Activated CD4-positive, CD25-positive, alpha-beta regulatory T cell treated with anti-CD3 and anti-CD28 coated beads, Interleukin-2, amount 50 U/mL, for 24 hours (primary cell): ENCODE measurements around the gene MAN1A2.

Experiments used
- ATAC-seq, 2 donors: fragments of 150-1000 bp; cut with Tn5 transposase; one replicate each; pipeline ENCODE4 v1.10.0; 2021; ENCODE audit warnings: mild to moderate bottlenecking in 1 of 2, moderate library complexity in 1 of 2

Gene MAN1A2

DNA sequence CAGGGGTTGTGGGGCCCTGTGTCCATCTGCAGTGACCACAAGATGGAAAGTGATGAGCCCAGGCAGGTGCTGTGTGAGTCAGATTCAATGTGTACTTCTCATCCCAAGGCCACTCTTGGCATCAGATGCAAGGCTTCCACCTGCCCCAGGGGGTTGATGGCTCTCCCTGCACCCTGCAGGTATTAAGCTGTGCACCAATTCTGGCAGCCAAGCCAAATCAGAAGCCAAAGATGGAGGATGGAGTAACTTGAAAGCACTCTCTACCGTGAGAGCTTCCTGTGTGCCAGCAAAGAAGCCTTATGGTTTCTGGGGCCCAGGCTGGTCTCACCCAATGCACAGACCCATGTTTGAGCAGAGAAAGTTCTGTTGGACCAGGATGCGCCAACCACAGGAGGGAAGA, 194.3 kb downstream of the MAN1A2 start:
- no peak for ATAC-seq

DNA sequence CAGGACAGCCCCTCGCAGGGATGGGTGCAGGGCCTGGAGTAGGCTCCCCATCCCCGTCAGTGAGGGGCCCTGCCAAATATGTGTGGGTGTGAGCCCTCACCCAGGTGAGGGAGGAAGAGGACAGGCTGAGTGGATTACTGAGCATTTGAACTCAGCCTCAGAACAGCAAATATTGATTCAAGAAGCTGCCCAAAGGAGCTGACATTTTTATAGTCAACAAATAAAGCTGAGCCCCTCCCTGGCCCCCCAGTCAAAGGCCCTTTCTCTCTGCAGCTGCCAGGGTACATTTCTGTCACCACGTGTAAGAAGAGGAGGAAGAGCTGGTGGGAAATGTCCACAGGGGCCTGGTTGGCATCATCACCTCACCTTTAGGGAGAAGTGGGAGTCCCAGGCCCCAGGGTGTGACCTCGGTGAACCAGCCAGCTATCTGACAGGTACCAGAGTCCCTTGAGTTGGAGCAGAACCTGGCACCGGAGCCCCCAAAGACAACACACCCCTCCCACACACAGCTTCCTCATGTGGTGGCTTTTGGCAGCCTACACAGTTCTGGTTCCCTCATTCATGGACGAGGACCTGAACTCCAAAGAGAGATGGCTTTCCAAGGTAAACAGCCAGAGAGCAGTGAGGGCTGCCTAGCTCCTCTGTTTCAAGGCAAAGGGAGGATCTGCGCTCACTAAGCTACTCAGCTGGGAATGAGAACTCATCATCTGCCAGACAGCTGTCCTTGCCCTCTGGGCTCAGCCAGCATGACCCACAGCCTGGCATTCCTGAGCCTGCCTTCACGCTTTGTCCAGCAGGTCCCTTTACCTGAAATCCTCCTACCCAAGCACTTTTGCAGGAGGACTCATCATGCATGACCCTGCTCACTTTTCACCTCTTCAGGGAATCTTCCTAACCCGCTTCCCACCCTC, 195.6 kb downstream of the MAN1A2 start:
- ATAC-seq: no peak

DNA sequence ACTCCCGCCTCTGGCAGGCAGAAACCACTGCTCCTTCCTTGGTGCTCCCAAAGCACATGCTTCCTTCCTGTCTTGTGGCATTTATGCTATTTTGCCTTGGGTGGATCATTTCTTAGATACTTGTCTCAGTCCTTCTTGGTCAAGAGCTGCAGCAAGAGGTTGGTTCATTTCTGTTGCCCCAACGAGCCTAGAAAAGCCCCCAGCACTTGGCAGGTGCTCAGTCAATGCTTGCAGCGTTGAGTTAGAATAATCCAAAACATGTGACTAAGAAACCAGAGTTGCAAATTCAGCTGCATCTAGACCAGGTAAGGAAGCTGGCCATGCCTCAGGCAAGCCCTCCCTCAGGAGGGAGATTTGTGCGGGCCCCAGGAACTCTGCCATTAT, 196.2 kb downstream of the MAN1A2 start:
- ATAC-seq: no peak

DNA sequence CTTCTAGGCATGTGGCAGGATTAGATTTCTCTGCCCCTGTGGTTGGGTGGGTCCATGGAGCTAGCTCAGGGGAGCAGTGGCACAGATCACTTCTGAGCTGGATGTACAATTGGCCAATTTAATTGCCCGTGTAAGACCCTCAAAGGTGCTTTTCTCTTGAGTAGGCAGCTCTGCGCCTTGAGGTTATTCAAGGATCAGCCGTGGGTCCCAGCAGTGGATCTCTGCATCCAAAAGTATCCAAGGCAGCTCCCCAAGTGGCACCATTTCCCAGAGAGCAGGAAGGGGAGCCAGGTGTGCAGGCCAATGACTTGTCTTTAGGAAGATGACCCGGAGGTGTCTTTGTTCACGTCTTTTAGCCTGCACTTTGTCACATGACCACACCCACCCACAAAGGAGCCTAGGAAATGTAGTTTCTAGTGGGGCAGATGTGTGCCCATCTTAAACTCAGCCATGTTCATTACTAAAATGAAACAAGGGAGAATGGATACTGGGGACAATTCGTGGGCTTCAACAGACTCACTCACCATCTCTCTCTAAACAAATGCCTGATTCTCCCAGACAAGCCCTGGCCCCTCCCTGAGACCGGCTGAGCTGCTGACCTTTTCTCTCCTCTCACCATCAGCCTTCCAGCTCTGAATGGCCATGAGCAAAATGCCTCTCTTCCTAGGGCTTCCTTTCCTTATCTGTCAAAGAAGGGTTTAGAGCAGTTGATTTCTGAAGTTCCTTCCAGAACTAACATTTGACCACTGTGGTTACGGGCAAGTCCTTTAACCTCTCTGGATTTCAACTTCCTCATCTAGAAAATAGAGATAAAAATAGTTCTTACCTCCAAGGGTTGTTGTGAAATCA, 197.2 kb downstream of the MAN1A2 start:
- ATAC-seq: no peak

DNA sequence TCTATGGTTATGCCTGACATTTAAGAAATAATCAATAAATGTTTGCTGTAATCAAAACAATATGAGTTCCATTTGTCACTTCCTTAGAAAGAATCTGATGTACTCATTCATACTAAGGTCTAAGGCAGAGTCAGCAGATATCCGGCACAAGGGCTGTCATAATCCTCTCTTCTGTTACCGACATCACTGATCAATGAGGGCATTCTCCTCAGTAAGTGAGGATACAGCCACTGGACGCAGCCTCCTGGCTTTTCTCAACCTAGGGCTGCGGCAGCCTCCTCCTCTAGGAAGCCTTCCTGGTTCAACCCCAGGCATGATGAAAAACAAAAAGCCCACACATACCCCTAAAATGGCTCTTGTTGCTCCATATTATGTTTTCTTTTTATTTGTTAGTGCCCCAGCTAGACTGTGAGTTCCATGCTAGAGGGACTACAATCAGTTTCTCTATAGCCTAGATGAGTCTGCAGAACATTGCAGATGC, 197.9 kb downstream of the MAN1A2 start:
- ATAC-seq: no peak

DNA sequence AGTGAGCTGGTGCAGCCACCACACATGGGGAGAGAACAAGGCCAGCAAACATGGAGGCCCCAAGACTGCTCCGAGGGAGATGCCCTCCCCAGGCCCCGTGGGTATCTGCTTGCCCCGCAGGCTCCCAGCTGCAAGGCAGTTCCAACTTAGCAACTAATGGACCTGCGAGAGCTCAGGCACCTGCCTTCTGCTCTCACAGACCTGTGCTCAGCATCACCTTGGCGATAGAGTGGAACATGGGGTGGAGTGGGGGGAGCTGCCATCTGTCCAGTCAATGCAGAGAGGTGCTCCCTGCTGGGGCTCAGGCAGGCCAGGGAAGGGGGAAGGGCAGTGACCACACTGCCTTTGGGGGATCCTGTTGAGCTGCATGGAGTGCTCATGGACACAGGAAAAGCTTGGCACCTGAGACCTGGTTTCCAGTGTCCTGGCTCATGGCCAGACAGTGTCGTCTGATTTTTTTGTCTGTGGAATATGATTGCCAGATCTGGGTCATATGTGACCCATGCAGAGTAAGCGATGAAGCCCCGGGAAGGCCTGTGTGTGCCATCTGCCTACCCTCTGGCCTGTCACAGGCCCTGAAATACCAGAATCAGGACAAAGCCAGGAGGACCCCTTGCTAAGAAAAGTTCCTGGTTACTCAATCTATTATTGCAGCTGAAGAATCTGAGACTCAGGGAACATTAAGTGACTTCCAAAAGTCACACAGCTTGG, 198.7 kb downstream of the MAN1A2 start:
- no peak for ATAC-seq

DNA sequence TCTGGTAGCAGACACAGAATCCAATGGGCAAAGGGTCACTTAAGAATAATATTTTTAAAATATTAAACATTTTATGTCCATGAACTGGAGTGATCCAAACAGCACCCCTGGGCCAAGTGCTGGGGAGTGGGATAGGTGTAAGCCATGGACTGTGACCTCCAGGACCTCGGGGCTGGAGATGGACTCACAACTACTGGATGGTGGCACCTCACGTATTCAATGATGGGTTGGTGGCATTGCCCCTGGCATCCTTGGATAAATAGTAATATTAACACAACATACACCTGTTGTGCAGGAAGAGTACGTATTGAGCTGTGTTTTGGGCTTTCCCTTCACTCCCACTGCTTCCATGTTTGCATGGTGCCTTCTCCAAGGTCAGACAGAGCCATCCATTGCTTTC, 199.3 kb downstream of the MAN1A2 start:
- no peak for ATAC-seq

DNA sequence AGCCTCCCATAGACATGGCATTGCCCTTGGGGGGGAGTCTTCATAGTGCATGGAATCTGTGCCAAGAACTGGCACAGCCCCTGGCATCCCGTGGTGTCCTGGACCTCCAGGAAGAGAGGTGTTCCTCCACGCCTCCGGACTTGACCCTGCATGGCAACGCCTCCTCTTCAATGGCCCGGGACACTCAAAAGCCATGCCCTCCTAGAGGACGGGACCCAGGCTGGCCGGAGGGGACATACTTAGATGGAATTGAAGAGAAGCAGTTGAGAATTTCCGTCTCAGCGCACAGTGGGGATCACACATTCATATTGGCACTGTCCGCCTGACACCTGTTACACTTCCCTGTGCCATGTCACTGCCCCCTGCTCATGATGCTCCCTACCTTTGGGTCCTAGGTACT, 200.2 kb downstream of the MAN1A2 start:
- no peak for ATAC-seq

DNA sequence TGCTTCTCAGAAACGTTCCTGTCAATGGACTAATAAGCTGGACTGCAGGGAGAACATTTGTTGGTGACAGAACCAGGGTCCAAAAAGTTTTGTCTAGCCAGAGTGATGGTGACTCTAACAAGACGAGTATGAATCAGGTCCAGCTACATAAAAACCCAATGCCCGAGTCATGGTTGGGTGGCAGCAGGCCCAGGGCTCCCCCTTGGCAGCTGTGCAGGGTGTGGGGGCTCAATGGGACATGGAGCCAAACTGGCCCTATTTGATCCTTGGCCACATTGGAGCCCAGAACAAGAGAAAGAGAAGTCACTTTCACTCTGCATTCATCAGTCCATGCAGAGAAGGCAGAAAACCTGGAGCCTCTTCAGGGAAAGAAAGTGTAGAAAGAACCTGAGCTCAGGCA, 200.7 kb downstream of the MAN1A2 start:
- no peak for ATAC-seq

DNA sequence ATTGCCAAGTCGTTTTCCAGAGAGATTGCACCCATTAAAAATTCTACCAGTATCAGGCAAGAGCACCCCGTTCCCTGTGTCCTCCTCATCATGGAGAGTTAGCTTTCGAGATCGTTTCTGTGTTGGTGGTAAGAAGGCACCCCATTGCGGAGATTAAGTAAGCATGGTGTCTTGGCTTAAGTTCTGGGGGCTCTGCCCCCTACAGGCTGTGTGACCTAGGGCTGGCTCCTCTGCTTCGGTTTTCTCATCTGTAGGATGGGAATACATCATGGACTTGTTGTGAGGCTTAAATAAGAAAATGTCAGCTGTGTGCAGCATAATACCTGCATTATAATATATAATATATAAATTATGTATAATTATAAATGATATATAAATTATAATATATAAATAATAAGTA, 201.8 kb downstream of the MAN1A2 start:
- no peak for ATAC-seq

DNA sequence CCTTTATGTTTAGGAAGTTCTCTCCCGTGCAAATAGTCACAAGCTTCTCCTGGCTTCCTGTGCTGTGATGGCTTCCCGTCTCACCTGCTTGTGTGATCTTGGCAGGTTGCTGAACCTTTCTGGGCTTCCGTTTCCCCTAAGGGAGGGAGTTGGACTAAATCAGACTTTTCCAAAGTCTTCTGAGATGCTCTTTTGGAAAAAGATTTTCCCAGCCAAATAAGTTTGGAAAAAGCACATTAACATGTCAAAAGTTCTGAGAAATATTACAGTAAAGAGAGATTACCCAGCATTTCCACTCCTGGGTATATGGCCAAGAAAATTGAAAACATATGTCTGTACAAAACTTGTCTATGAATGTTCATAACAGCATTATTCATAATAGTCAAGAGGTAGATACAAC, 202.6 kb downstream of the MAN1A2 start:
- ATAC-seq: no peak

DNA sequence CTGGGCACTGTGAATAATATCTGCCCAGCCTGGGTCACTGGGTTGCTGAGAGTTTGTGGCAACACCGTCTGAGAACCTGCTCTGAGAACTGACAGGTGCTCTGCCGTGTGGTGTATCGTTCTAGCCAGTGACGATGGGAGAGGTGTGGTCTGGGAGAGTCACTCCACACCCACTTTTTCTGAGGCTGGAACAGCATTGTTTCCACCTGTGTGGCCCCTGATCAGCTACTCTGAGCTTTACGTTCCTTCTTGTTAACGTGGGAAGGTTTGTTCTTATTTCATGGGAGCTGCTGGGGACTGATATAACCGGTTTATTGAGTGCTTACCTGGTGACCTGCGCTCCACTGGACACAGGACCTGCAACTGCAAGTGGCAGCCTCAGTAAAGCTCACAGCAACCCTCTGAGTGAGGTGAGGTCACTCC, 203.8 kb downstream of the MAN1A2 start:
- no peak for ATAC-seq

DNA sequence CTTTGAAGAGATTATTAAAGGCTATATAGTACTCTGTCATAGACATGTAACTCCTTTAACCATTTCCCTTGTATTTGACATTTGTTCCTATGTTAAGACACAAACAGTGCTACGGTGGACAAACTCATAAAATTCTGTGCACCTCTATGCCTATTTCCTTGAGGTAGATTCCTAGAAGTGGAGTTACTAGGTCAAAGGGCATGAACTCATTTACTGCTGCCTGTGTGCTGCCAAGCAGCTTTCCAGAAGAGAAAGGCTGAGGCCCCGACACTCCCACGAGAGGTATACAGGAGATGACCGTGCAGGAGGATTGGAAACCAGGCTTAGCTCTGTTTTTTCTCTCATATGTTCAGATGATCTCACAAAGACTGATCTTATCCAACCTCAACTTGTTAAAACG, 204.2 kb downstream of the MAN1A2 start:
- ATAC-seq: no peak

DNA sequence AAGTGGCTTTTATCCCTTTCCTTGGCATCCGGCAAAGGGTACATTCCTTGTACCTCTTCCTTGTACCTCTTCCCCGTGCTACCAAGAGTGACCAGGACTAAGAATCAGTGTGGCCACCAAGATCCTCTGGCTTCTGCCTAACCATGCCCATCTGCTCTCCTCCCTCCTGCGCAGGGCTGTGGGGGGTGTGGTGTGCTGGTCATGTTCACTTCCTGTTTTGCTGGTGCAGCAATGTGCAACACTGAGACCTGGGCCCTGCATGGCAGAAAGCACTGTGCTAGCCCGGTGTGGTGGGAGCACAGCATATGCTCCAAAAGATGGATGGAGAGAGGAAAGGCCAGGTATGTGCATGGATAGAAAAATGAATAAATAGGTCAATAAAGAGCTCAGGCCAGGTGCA, 205.3 kb downstream of the MAN1A2 start:
- ATAC-seq: peak; percentile 56 to 77

DNA sequence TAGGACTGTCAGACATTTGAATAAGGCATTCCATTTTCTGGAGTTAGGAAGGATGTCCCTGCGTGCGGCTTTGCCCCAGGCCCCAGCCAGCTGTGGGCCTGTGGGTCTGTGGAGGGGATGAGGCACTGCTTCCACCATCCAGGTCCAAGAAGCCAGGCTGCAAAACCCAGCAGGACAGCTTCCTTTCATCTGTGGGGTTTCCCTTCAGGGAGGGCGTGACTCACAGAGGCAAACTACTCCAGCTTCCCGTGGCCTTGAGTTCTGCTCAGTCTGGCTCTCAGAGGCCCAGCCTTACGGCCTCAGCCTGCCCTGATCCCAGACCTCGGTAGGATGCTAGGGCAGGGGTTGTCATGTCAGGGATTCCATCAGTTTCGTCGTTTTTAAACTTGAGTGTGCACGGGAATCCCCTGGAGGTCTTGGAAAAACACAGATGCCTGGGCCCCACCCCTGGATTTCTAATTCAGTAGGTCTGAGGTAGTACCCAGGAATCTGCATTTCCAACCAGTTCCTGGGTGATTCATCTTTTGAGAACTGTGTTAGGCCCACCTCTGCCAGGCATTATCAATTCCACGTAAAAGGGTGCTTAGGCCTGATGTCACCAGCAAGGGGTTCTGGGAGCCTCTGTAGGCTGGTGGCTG, 206.3 kb downstream of the MAN1A2 start:
- ATAC-seq: peak; percentile 52 to 53

DNA sequence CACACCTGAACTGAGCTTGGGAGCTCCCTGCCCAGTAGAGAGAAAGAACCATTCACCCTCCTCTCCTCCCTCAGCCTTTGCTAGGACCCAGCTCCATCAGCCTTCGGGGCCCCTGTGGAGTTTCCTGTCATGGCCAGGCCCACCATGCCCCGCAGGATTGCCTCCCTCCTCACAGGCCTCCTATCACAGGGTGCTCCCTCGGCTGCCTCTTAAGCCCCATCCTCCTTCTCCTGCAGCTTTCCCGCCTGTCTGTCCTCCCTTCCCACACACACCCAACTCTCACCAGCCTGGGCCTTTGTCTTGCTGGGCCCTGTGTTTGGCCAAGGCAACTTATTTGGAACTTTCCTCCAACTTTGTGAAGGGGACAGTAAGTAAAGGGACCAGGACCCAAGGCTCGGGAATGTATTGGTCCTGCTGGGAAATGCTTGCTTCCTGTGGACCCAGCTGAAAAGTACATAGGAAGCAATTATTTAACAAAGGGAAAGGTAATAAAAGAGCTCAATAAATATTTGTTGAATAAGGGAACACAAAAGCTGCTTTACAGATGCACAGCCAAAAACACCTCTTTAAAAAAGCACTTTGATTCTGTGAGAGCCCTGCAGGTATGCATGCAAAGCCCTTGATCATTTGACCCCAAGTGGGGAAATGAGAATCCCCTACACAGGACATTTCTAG, 207.0 kb downstream of the MAN1A2 start:
- ATAC-seq: no peak

DNA sequence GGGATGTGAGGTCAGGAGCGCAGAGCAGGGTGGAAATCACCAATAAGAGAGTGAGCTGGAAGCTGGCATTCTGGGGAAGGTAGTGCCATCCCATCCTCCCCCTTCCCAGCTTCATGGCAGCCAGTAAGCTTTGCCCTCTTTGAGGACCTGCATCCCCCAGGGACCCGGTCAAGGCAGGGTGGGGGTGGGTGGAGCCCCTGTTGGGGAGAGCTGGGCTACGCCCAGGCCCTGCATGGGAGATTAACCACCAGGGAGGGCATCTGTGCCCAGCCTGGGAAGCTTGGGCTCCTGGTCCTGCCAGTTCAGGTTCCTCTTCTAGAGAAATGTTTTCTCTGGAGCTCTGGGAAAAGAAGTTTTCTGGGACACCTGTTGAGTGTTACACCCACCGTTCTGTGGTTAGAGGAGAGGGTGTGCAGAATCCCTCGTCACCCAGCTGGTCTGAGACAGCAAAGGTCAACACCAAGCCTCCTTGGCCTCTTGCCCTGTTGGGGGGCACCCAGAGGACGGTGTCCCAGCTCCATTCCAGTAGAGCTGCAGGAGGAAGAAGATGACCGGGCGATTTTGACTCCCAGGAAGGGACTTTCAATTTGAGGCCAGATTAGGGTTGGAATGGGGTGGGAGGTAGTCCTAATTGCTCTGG, 208.5 kb downstream of the MAN1A2 start:
- ATAC-seq: no peak

DNA sequence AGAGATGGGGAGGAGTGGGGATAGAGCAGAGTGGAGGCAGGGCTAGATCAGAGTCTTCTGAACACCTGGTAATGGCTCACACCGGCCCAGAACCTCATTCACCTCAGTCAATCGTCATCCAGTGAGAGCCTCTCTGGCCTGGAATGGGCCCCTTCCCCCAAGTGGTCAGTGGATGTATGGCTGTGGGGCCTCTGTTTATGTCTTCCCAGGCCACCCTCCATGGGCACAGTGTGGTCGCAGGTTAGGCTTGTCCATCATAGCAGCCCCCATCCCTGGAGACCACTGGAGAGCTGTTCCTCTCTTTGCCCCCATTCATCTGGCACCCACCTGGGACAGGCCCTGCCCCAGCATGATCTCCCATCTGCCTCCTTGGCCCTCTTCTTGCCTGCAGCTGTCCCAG, 209.0 kb downstream of the MAN1A2 start:
- no peak for ATAC-seq

DNA sequence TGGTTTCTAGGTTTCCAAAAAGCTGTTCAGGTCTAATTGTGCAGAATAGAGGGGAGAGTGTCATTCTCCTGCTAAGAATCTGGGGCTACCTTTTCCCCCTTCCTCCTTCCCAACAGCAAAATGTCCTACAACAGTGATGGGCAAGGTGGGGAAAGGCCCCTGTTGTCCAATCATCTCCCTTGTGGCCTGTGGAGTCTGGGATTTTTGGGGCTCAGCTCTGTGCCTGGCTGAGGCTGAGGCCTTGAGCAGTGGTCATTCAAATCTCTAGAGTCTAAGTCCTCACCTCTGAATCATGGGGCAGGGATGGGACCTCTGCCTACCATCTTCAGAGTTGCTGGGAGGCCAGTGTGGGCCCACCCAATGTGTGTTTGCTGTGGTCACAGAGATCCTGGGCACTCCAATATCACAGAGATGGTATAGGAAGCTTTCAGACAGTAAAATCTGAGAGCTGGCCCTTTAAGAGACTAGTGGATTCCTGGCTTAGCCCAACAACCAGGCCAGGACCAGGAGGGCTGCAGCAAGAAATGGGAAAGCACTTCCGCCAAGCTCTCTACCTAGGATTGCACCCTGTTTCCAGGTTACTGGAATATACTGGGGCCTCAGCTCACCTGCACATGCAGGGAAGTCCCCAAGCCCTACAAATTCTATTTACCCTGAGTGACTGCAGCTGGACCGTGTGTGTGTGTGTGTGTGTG, 210.1 kb downstream of the MAN1A2 start:
- ATAC-seq: no peak

DNA sequence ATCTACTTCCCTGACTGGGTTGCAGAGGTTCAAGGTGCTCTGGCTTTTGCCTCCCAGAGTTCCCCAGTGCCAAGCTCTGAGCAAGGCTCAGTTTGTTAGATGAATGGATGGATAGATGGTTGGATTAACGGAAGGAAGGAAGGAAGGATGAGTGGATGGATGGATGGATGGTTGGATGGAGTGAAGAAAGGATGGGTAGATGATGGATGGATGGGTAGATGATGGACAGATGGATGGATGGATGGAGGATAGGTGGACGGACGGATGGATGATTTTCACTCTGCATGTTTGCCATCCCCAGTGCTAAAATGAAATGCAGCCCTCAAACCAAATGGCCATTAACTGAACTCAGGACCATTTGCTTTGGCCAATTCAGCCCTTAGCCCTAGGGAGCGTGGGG, 211.2 kb downstream of the MAN1A2 start:
- ATAC-seq: no peak
